MG63 (cell line): ENCODE results near the gene TBX3. TPM values are rescaled to one million over a fixed set of nuclear protein-coding genes. Genes with fewer than 3 reads are reported as not detected.
A peak's percentile ranks its signal among the peaks of the same experiment; 100 is the strongest.
"Not testable (repeated sequence)": the region's sequence is repeated elsewhere in the genome, so short reads cannot be mapped to it uniquely, and the experiment has no call there.

Experiments
- DNase-seq: peaks from one replicate; pipeline ENCODE4 v3.0.0-alpha.2; 2020
- H3K27me3 ChIP-seq: fragments of 250-450 bp; sonication (Bioruptor Pico); 2 replicates; pipeline ENCODE4 v1.5.1; 2020; ENCODE audit warnings: mild to moderate bottlenecking, moderate library complexity
- H3K36me3 ChIP-seq: fragments of 250-450 bp; sonication (Bioruptor Pico); 2 replicates; pipeline ENCODE4 v1.5.1; 2020; ENCODE audit warnings: mild to moderate bottlenecking, moderate library complexity
- H3K4me3 ChIP-seq: fragments of 250-450 bp; sonication (Bioruptor Pico); 2 replicates; pipeline ENCODE4 v1.5.1; 2020; ENCODE audit warnings: mild to moderate bottlenecking, moderate library complexity
- H3K9me3 ChIP-seq: fragments of 250-450 bp; sonication (Bioruptor Pico); 2 replicates; pipeline ENCODE4 v1.5.1; 2020; ENCODE audit warnings: mild to moderate bottlenecking, moderate library complexity
- total RNA-seq: library from RNA; depleted of rRNA; stranded (reverse); fragments of >200 nt; shearing (Covaris generic); gene quantifications from 2 replicates; pipeline ENCODE4 v1.2.3, GENCODE V29; 2014; ENCODE audit warnings: low replicate concordance; rRNA removed

Gene TBX3
- 7.1 and 7.7 TPM in 2 replicates for total RNA-seq

- peak within 1 kb of the TSS; percentile 65 for H3K4me3 ChIP-seq
- no peaks in the 10 kb centered on the region for H3K9me3 ChIP-seq
- peak; percentile 97 for DNase-seq
- no peaks in the 10 kb centered on the region for H3K27me3 ChIP-seq
- H3K36me3 ChIP-seq: peaks cover 16% of the 10 kb centered on the region
Observed at GRCh38 chr12:114684098-114684869, at the start of gene TBX3. Gene TBX3, minus strand, starts transcription at chr12:114684175. Its CDS starts 975 bp downstream, at chr12:114683200.

GRCh38 chr12:114732426-114733030 lies 48.6 kb upstream of the TBX3 start:
- no peak overlapping the region for H3K4me3 ChIP-seq
- DNase-seq: no peak
- no peaks in the 10 kb centered on the region for H3K27me3 ChIP-seq
- no peaks in the 10 kb centered on the region for H3K9me3 ChIP-seq
- no peaks in the 10 kb centered on the region for H3K36me3 ChIP-seq

DNA sequence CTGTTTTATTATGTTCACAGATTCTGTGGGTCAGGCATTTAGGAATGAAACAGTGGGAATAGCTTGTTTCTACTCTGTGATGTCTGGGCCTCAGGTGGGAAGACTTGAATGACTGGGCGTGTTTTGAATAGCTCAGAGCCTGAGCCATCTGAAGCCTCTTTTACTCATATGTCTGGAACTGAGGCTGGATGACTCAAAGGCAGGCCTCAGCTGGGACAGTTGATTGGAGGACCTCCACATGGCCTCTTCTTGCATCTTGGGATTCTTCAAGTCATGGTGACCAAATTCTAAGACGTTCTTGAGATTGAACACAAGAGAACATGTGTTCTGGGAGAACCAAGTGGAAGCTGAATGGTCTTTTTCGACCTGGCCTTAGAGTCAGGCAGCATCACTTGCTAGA lies 45.8 kb upstream of the TBX3 start:
- H3K27me3 ChIP-seq: no peaks in the 10 kb centered on the region
- DNase-seq: peak; percentile 17
- H3K36me3 ChIP-seq: no peaks in the 10 kb centered on the region
- no peaks in the 10 kb centered on the region for H3K9me3 ChIP-seq
- no peak overlapping the region for H3K4me3 ChIP-seq

- no peaks in the 10 kb centered on the region for H3K36me3 ChIP-seq
- no peaks in the 10 kb centered on the region for H3K9me3 ChIP-seq
- H3K27me3 ChIP-seq: no peaks in the 10 kb centered on the region
- DNase-seq: no peak
- no peak overlapping the region for H3K4me3 ChIP-seq
Observed at GRCh38 chr12:114726092-114726710, 42.2 kb upstream of the TBX3 start.

DNA sequence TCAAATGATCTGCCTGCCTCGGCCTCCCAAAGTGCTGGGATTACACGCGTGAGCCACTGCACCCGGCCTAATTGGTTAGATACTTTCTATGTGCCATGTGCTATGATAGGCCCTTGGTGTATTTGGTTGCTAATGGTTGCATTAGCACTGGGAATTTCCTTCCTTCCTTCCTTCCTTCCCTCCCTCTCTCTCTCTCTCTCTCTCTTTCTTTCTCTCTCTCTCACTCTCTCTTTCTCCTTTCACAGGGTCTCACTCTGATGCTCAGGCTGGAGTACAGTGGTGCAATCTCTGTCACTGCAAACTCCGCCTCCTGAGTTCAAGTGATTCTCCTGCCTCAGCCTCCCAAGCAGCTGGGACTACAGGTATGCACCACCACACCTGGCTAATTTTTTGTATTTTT lies 38.2 kb upstream of the TBX3 start:
- not testable (repeated sequence) for H3K27me3 ChIP-seq, H3K4me3 ChIP-seq, H3K9me3 ChIP-seq, DNase-seq, H3K36me3 ChIP-seq

GRCh38 chr12:114721266-114721665 lies 37.3 kb upstream of the TBX3 start:
- no peaks in the 10 kb centered on the region for H3K9me3 ChIP-seq
- no peak overlapping the region for H3K4me3 ChIP-seq
- no peak for DNase-seq
- H3K27me3 ChIP-seq: no peaks in the 10 kb centered on the region
- no peaks in the 10 kb centered on the region for H3K36me3 ChIP-seq

GRCh38 chr12:114713466-114714215 lies 29.7 kb upstream of the TBX3 start:
- no peaks in the 10 kb centered on the region for H3K36me3 ChIP-seq
- no peak overlapping the region for H3K4me3 ChIP-seq
- no peak for DNase-seq
- H3K27me3 ChIP-seq: no peaks in the 10 kb centered on the region
- no peaks in the 10 kb centered on the region for H3K9me3 ChIP-seq

- no peaks in the 10 kb centered on the region for H3K27me3 ChIP-seq
- DNase-seq: no peak
- H3K4me3 ChIP-seq: no peak overlapping the region
- H3K36me3 ChIP-seq: no peaks in the 10 kb centered on the region
- no peaks in the 10 kb centered on the region for H3K9me3 ChIP-seq
Observed at GRCh38 chr12:114711689-114712152, 27.7 kb upstream of the TBX3 start.

DNA sequence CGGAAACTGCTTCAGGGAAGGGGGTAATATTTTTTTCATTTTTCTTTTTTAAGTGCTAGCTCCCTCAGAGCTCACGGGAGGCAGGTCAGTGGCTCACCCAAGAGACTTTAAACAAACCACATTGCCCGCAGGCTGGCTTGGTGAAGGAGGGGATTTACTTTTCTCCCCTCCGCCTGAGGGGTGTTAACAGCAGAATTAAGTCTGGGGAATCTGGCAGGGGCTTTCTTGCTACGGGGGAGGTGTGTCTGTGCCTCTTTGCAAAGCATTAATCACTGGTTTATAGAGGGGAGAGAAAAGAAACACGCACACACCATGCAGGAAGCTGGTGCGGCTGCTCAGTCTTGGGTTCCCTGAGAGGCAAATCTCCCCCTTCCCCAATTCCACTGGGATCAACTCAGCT lies 26.2 kb upstream of the TBX3 start:
- no peak for DNase-seq
- no peaks in the 10 kb centered on the region for H3K36me3 ChIP-seq
- H3K9me3 ChIP-seq: no peaks in the 10 kb centered on the region
- no peak overlapping the region for H3K4me3 ChIP-seq
- no peaks in the 10 kb centered on the region for H3K27me3 ChIP-seq

DNA sequence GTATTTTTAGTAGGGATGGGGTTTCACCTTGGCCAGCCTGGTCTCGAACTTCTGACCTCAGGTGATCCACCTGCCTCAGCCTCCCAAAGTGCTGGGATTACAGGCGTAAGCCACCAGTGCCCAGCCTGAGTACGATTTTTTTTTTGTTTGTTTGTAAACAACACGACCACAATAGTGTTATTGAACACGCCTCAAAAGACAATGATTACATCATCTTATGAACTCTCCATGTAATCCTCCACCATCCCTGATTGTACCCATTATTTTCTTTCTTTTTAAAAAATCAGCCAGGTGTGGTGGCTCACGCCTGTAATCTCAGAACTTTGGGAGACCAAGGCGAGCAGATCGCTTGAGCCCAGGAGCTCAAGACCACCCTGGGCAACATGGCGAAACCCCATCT lies 25.1 kb upstream of the TBX3 start:
- H3K36me3 ChIP-seq: no peaks in the 10 kb centered on the region
- H3K27me3 ChIP-seq: no peaks in the 10 kb centered on the region
- no peak overlapping the region for H3K4me3 ChIP-seq
- no peak for DNase-seq
- no peaks in the 10 kb centered on the region for H3K9me3 ChIP-seq

DNA sequence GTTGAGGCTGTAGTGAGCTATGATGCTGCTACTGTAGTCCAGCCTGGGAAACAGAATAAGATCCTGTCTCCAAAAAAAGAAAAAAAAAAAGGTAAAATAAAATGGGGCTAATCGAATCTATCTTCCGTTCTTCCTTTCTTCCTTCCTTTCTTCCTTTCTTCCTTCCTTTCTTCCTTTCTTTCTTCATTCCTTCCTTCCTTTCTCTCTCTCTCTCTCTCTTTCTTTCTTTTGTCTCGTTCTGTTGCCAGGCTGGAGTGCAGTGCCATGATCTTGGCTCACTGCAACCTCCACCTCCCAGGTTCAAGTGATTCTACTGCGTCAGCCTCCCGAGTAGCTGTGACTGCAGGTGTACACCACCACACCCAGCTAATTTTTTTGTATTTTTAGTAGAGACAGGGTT lies 24.6 kb upstream of the TBX3 start:
- H3K9me3 ChIP-seq, H3K27me3 ChIP-seq, H3K4me3 ChIP-seq, DNase-seq, H3K36me3 ChIP-seq: not testable (repeated sequence)

DNA sequence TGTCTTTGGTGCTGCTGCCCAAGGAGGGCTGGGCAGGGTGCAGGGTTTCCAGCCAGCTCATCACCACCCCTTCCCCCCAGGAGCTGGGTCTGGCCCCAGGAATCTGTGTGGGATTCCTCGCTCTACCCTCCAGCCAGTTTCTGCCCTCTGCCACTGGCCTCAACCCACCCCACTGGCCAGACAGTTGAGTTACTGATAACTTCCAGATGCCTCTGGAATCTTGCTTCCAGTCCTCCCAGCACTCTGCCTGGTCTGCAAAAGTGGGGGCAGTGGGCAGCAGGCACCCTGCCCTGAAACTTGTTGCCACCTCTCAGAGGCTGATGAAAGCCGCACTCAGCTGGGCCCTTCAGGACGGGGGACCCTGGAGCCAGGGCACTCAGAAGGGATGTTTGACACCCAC lies 20.1 kb upstream of the TBX3 start:
- no peak for DNase-seq
- H3K9me3 ChIP-seq: no peaks in the 10 kb centered on the region
- no peaks in the 10 kb centered on the region for H3K36me3 ChIP-seq
- no peaks in the 10 kb centered on the region for H3K27me3 ChIP-seq
- H3K4me3 ChIP-seq: no peak overlapping the region

DNA sequence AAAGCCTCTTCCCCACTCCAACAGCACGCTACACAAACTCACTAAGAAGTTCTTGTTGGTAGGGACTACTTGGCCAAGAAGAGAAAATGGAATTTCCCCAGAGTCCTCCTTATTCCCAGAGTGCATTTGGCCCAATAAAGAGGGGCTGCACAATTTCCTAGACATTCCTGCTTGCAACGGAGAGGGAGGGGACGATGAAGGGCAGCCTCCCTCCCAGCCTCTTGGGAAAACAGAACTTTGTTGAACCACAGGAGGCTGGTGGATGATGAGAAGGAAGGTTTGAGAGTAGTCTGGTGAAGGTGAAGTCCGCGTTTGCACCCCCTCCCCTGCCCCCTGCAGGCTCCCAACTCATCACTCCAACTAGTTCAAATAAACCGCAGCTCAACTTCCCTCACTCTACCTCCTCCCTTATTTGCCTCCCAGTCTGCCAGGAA lies 19.1 kb upstream of the TBX3 start:
- Histone ChIP-seq H3K9me3 (no peaks in the 10 kb centered on the region), H3K36me3 (no peaks in the 10 kb centered on the region), H3K27me3 (no peaks in the 10 kb centered on the region), H3K4me3 (no peak overlapping the region)
- DNase-seq: no peak

GRCh38 chr12:114702462-114702861 lies 18.5 kb upstream of the TBX3 start:
- Histone ChIP-seq H3K9me3 (no peaks in the 10 kb centered on the region), H3K36me3 (no peaks in the 10 kb centered on the region), H3K27me3 (no peaks in the 10 kb centered on the region)

DNA sequence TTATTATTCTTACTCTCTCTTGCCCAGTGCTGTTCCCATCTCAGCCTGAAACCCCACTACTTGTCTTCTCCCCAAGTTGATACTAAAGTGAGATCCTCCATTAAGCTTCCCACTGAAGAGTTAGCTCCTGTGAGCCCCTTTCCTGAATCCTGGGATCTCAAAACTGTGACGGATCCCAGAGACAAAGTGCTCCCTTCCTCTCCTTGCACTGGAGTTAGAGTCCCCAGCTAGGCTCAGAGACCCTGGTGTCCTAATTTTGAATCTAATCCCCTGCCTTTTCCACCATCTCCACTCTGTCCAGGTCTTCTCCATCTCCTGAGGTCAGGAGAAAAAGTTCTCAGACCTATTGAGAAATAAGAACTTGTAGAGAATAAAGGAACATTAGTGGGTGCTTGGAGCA lies 17.6 kb upstream of the TBX3 start:
- Histone ChIP-seq H3K27me3 (no peaks in the 10 kb centered on the region), H3K4me3 (no peak overlapping the region), H3K9me3 (no peaks in the 10 kb centered on the region), H3K36me3 (no peaks in the 10 kb centered on the region)
- no peak for DNase-seq

More at GRCh38 chr12:114702462-114702861, 18.5 kb upstream of the TBX3 start:
- H3K4me3 ChIP-seq: no peak overlapping the region
- no peak for DNase-seq

GRCh38 chr12:114701104-114701414 lies 17.1 kb upstream of the TBX3 start:
- no peaks in the 10 kb centered on the region for H3K9me3 ChIP-seq
- H3K27me3 ChIP-seq: no peaks in the 10 kb centered on the region
- DNase-seq: peak; percentile 48
- H3K36me3 ChIP-seq: no peaks in the 10 kb centered on the region
- no peak overlapping the region for H3K4me3 ChIP-seq
